ENCODE data around the gene CCNY.

CCNY gene

DNA sequence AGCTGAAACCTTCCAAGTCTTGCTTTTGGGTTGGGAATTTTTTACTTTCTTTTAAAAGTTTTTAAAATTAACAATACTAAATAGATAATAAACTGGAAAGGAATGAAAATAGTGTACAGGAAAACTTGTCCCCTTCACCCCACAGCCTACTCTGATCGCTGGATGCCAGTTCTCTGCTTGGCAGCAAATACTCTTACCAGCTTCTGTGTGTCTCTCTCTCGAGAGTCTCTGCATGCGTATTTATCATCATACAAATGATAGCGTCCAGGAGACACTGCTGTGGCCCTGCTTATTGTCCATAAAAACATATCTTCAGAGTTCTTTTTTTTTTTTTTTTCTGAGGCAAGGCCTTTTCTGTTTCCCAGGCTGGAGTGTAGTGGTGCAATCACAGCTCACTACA, 101.5 kb downstream of the CCNY start:
- no peak for DNase-seq

DNA sequence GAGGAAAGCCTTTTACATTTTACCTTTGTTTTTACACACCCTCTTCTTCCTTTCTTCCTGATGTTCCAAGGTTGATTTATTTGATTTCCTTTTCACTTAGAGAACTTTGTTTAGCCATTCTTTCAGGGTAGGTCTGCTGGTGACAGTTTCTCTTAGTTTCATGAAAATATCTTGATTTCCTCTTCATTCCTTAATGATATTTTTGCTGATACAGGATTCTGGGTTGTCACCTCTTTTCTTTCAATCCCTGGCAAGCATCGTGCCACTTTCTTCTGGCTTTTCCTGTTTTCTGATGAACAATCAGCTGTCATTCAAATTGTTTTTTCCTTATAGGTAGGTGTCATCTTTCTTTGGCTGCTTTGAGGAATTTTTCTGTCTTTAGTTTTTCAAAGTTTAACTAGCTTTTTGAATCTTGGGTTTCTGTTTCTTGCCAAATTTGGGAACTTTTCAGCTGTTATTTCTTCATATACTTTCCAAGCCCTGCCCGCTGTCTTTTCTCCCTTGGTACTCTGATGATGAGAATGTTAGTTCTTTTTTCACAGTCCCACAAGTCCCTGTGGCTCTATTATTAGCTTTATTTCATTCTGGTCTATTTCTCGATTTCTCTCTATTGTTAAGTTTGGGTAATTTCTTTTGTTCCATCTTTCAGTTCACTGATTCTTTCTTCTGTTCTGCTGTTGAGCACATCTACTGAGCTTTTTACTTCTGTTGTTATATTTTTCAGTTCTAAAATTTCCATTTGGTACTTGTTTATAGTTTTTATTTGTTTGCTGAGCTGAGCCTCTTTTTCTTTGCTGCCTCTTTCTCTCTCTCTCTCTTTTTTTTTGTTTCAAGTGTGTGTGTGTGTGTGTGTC, 102.6 kb downstream of the CCNY start:
- DNase-seq: no peak

DNA sequence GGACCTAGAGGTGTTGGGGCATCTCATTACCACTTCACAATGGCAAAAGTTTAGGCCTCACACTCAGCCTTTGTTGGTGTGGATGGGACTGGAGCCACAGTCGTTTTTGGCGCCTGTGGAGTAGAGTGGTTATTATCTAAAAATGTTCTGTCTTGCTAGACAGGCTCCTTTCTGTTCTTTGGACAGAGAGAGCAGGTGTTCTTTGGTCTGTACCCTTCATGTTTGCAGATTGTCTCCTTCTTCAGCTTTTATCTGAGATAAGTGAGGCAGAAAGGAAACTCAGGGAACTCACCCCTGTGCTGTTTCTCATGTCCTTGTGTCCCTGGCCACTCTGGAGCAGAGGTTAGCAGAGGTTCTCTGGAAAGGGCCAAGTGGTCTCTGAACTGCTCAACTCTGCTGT, 103.7 kb downstream of the CCNY start:
- DNase-seq: no peak

DNA sequence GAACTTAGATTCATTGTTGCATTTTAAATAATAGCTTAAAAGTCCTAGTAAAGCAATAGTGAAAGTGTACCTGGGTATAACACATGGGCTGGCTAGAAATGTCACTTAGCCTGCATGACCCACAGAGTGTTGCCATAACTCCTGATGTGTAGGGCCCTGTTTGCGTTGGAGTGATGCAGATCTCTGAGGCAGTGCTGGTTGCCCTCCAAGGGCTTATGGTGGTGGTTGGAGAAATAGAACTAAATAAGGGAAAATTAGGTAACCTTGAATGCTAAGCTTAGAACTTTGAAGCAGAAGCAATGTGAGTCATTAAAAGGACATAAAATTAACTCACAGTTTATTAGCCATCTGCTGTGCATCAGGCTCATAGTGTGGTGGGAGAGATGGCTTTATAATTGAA, 105.7 kb downstream of the CCNY start:
- no peak for DNase-seq

DNA sequence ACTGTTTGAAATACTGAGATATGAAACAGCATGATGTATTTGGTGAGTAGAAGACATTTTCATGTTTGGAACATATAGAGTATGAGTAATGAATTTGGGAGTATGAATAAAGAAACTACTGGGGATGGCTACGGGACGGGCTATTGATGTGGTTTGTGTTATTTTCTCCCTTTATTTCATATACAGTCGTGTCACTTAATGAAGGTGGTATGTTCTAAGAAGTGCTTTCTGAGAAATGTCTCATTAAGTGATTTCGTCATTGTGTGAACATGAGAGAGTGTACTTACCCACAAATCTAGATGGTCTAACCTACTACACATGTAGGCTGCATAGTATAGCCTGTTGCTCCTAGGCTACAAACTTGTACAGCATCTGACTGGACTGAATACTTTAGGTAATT, 106.3 kb downstream of the CCNY start:
- no peak for DNase-seq

DNA sequence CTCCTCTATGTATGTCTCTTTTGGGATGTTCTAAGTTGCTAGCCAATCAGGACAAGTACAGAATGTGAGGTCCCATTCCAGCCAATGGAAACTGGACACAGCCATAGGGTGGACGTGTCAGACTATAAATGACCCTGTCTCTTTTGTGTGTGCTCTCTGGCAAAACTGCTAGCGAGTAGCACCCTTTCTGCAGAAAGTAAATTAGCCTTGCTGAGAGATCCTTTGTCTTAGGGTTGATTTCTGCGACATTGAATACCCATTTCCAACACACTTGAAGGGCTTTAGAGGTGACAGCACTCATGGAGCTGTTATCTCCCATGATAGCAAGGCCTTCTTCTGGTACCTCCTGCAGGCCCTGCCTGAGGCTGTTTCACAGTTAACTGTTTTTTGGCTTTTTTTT, 107.5 kb downstream of the CCNY start:
- DNase-seq: no peak

DNA sequence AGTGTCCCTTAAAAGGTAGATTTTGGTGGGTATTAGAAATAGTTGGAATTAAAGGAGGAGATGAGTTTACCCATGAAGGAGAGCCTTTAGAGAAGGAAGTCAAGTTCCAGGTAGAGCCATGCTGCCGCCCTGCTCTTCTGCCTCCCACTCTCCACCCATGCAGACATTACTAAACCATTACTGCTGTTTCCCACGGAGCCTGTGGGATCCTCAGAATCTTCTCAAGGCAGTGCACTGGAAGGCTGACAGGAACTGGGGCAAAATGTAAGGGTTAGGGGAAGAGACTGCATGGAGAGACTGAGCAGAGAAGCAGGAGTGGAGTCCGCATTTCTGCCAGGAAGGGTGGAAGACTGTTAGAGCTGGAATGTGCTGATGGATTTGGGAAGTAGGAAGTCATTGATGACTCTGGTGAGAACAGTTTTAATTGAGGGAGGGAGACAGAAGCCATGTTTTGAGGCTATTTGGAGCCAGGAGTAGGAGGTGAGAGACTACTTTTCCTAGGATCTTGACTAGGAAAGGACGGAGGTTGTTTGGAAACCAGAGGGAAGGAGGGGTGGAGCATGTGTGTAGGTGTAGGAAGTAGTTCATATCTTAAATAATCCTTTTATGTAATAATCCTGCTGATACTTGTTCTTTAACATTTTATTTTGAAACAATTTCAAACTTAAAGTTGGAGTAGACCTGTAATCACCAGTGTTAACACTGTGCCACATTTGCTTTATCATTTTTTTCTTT, 109.0 kb downstream of the CCNY start:
- DNase-seq: no peak

DNA sequence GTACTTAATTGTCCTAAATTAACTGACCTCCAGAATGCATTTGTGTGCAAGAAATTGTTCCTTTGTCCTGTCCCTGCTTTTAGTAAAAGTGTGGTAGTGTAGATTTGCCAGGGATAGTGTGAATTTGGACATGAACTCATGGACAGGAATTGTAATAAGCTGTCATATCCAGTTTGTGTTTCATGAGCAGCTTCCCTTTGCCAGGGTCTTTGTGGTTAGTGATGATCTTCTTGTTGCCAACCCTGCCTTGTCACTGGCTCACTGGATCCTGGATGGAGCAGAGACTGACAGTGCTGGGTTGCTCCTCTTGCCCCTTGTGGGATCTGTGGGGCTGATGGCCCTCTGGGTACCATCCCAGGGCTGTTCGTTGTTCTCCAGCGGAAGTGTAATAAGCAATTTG, 110.1 kb downstream of the CCNY start:
- DNase-seq: no peak

DNA sequence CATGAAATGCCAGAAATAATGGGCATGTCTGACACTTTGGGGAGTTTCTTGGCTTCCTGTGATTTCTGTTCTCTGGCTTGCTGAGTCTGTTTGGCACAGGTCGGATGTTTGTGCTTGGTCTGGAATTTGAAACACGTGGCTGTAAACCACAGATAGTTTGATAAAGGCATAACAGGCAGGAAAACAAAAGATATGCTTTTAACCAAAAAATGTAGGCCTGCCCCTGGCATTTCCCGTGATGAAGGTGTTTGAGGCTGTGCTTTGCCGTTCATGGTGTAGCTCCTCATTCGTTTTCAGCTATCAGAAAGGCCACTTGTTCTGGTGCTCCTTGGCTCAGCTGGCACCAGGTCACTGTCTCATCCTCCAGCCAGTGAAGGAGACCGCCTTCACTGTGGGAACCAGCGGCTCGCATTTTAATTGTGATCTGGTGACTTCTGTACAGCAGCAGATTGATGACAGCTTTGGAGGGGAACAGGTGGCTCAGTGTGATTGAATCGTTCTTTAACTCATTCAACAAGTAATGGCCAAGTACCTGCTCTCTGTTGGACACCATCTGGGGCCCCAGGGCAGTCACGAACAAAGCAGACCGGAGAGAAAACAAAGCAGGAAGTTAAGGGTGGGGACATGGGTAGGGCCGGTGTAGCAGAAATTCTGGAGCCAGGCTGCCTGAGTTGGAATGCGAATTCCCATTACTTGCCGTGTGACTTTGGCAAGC, 111.5 kb downstream of the CCNY start:
- DNase-seq: peak; percentile 38

DNA sequence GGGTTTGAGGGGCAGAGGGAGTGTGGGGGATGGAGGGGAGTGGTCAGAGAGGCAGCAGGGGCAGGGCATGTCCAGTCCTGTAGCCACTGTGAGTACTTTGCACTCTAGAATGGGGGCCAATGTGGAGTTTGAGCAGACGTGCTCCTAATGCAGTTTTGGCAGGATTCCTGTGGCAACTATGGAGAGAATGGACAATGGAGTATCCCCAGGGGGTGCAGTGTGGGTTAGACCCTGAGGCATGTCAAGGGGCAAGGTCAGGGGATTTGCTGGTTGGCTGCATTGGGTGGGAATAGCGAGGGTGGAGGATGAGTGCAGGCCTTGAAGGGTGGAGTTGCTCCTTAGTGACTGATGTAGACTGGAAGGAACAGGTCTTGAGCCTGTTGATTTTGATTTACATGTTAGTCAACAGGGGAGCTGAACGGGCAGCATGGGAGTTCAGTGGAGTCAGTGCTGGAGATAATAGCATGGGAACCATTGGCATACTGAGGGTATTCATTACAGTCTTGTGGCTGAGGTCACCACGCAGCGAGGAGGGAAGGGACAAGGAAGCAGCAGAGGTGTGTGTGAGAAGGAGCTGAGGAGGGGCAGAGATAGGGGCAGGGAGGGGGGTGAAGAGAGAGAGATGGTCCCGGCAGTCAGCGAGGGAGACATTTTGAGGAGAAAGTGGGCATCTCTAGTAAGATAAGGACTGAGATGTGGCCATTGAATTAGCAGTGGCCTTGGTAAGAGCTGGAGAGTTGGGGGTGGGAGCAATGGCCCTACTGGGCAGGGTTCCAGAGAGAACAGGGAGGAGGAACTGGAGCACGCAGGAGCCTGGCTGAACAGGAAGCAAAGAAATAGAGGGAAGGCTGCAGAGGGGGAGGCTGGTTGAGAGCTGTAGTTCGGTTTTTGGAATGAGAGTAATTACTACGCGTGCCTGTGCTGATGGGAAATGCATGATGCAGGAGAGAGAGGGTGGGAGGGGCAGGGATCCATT, 112.7 kb downstream of the CCNY start:
- no peak for DNase-seq

DNA sequence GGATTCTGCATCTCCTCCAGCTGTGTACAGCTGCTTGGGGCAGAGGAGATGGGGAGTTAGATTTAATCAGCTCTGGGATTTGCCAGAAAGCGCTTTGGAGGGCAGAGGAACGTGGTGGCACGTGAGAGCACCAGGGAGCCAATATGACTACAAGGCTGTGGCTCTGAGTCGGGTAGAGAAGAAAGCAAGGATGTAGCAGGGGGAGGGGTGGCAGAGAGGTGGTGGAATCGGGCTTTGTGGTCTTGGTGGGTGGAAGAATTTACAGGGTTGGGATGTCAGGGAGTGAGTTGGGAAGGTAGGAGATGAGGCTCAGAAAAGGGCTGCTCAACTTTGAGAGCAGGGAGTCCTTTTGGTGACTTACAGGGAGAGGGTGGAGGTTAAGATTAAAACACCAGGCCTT, 113.6 kb downstream of the CCNY start:
- no peak for DNase-seq

DNA sequence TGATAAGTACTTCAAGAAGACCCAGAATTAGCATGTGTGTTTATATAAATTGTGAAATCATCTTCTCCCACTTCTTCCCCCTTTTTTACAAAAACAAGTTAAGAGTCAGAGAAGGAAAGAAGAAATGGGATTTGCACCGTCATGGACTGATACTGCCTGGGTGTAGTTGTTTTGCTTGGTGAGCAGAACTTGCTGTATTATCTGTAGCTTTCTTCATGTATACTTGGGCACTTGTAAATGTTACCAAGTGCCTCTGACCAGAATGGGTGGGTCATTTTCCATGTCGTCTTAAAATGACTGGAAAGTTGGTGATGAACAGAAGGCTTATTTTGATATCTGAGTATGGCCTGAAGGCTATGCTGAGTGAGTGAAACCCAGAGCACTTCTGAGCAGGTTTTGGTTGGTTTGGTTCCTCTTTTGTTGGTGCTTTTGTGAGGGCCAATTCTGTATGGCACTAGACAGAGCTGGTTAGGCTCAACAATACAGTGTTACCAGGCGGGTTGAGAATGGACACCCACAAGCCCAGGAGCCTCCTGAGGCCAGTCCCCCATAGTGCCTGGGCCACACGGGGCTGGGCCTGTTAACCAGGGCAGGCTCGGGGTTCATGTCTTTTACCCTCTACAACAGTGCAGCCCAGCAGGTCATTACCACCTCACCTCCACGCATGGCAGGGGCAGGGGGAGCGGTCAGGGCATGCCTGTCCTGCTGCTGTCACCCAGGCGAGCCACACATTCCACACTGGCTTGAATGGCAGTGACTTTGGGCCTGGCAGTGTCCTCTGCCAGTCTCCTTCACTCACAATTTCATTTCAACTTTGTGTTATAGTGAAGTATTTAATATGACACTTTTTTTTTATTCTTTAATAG, 115.1 kb downstream of the CCNY start:
- no peak for DNase-seq

DNA sequence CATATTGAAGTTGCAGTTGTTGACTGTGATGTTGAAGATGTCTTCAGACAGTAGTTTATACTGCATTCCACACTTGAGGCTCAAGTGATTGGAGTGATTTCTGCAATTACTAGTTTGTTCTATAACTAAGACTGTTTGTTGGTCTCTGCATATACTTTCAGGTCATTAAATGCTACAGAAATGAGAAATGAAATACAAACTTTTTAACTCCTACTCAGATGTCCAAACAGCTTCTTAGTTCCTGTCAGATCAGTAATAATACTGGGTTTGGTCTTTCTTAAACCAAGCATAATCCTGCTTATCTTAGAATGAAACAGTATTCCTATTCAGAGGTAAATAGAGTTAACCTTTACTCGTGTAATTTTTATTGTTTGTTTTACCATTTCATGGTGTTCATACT, 115.9 kb downstream of the CCNY start:
- no peak for DNase-seq

DNA sequence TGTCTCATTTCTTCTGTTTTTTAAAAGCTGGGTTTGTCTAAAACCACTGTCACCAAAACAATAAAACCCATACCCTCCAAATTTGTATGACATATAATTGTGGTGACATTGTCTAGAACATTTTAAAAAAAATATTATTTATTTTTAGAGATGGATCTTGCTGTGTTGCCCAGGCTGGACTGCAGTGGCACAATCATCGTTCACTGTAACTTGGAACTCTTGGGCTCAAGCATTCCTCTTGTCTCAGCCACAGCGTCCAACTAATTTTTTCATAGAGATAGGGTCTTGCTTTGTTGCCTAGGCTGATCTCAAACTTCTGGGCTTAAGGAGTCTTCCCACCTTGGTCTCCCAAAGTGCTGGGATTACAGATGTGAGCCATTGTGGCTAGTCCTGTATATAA, 116.5 kb downstream of the CCNY start:
- DNase-seq: no peak

DNA sequence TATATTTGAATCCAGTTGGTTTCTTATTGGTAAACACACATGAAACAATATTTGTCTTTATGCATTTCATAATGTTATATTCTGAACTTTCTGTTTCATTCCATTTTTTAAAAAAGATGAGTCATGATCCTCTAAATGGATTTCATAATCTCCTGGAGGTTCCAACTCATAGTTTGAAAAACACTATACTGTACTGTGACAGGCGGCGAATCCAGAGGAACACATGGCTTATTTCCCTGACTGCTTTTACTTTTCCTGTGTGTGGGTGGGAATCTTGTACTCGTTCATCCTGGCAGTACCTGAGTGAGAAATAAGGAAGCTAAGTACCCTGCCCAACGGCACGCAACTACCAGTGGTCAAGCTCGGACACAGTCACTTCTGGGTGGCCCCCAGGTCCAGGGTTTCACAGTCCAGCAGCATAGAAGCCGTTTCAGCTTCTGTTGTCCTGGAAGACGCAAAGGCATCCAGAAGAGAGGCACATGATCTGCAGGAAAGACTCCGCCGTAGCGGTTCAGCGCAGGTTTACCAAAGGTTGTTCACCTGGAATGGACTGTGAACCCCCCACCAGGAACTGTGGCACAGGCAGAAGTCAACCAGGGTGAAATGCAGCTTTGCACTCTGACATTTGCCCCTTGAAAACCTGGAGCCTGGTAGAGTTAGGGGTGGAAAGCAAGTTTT, 117.7 kb downstream of the CCNY start:
- no peak for DNase-seq

DNA sequence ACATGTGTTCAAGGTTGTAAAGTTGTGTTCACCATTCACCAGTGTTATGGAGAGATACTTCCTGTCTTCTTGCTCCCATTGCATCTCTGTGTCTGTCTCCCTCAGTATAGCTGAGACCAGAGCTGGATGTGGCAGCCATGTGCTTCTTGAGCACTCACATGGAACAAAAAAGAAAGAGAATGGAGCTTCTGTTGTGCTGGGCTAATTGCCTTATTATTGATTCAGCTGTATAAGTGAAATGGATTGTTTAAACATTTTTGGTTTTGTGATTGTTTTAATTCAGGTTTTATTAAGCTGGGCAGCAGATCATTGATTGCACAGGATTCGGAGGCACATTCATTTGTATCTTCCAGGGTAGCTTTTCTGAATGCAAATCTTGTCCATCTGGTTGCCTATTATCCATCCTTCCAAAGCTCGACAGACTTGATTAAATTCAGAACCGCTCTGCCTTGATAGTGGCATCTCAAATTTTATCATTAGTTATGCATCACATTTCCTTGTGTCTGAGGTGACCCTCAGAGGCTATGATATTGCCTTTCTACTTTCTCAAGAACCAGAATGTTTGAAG, 119.9 kb downstream of the CCNY start:
- DNase-seq: no peak

DNA sequence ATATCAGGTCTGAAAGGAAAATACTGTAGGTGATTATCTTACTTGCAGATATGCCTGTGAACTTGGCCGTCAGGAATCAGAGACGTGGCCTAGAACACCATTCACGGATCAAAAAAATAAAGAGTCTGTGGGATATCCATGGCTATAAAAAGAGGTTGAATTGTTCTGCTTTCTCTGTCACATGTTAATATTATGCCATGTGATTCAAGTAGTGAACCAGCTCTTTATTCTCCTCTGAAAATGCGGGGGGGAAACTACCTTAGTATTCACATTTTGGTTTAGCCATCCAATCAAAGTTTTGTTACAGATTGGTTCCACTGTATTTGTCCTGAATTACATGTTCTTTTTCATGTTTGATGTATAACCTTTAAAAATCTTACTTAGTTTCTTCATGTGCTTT, 120.5 kb downstream of the CCNY start:
- DNase-seq: no peak

DNA sequence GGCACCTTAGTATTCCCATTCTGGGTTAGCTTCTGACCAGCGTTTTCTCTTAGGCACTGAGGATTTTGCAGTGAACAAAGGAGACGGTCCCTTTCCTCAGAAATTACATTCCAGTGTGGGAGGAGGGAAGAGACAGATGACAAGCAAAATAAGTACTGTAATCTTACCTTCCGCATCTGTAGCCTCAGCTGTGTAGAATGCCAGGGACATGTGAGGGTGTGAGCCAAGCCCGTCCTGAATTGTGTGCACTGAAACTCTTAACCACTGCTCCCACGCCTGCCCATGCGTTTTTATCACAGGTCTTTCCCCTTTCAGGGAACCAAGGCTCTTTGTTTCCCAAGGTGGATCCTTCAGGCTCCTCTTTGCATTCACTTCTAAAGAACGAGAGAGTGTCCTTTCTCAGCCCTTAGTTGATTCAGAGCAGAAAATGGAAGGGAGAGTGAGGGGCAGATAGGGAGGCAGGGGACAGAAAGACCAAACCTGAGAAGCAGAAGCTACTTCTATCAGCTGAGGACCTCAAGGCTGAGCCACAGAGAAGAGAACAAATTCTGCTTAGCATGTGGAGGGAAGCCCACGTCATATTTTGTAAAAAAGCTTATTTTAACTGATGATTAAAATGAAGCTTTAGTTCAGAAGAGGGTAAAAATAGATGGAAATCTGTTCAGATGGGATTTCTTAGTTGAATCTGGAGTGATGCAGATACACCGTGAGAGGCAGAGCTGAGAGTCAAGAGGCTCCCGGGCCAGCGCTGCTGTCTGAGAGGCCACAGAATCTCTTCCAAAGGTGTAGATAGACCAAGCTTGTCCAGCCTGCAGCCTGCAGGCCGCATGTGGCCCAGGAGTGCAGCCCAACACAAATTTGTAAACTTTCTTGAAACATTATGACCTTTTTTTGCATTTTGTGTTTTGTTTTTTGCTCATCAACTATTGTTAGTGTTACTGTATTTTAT, 122.5 kb downstream of the CCNY start:
- no peak for DNase-seq

DNA sequence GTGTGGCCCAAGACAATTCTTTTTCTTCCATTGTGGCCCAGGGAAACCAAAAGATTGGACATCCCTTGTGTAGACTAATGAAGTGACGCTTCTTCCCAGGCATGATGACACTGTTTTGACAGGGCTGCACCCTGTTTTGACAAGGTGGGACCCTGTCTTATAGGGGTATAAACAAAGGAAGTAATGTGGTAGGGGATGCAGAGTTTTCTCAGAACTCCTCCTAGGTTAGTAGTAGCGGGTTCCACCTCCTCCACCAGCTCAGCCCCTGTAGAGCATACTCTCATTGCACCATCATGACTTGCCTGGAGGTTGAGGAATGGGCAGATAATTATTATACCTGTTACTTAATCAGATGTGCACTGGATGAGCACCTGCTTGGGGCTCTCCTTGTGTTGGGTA, 123.1 kb downstream of the CCNY start:
- no peak for DNase-seq
